Heart right ventricle (tissue), 16 donors: ENCODE data around the gene HADH. TPM values are rescaled to one million over a fixed set of nuclear protein-coding genes. Genes with fewer than 3 reads are reported as not detected.

Source experiments
- ATAC-seq, 8 donors: fragments of 200-7000 bp; cut with Tn5 transposase; one replicate each; pipeline ENCODE4 v1.9.1; 2020; ENCODE audit warnings: mild to moderate bottlenecking in 8 of 8, moderate library complexity in 8 of 8, moderate number of reproducible peaks in 1 of 8
- DNase-seq, 2 donors: peaks; one replicate each; pipeline ENCODE4 v3.0.0-alpha.2; 2020
- H3K27ac ChIP-seq, 10 donors: fragments of 200-600 bp; sonication (generic) in 2 of 10; one replicate each; pipeline versions ENCODE4 v1.5.0 to v1.8.0; 2020 to 2022; ENCODE audit warnings: mild to moderate bottlenecking in 3 of 10
- H3K27me3 ChIP-seq, 7 donors: fragments of 200-600 bp; one replicate each; pipeline ENCODE4 v1.8.0; 2021 to 2022; ENCODE audit warnings: mild to moderate bottlenecking in 2 of 7
- H3K36me3 ChIP-seq, 9 donors: fragments of 200-600 bp; sonication (generic) in 1 of 9; one replicate each; pipeline versions ENCODE4 v1.5.0 to v1.8.0; 2020 to 2022; ENCODE audit warnings: mild to moderate bottlenecking in 2 of 9
- H3K4me1 ChIP-seq, 9 donors: fragments of 200-600 bp; sonication (generic) in 1 of 9; one replicate each; pipeline versions ENCODE4 v1.5.0 to v1.8.0; 2020 to 2022; ENCODE audit warnings: mild to moderate bottlenecking in 4 of 9
- H3K4me3 ChIP-seq, 10 donors: fragments of 200-600 bp; sonication (generic) in 2 of 10; one replicate each; pipeline versions ENCODE4 v1.5.0 to v1.8.0; 2020 to 2022; ENCODE audit warnings: mild to moderate bottlenecking in 7 of 10, moderate library complexity in 2 of 10
- H3K9me3 ChIP-seq, 11 donors: fragments of 200-600 bp in 10 of 11; sonication (generic) in 2 of 11; one replicate each; pipeline versions ENCODE4 v1.5.0 to v1.8.0; 2013 to 2022; ENCODE audit warnings: mild to moderate bottlenecking in 2 of 11, control low read depth in 1 of 11, moderate library complexity in 1 of 11
- WGBS, 2 donors: extraction: QIAGEN DNeasy Blood & Tissue Kit; methylation state at CpG; one replicate each; pipeline ENCODE4 v1.1.7; 2013; ENCODE audit warnings: inconsistent platforms in 1 of 2; 5-methylcytosine and 5-hydroxymethylcytosine counted together
- intact Hi-C, 10 donors: fragments of 100-400 bp; cut with DNase I; formaldehyde crosslinking; loops; one replicate each; pipeline versions ENCODE4 v1.11.1 to v1.14.2; 2022
- polyA plus RNA-seq, 2 donors: library from polyadenylated mRNA; stranded (reverse); fragments of 200-250 nt; gene quantifications; one replicate each; pipeline ENCODE4 v1.2.3, GENCODE V29; 2013
- total RNA-seq, 10 donors: library from RNA; stranded (reverse); fragmentation: NEBNext Ultra II Directional in 3 of 10; extraction: Animal tissue kit (Norgen Biotek cat#: 25700) in 3 of 10; gene quantifications; one replicate each; pipeline versions ENCODE4 v1.2.1 to v1.2.4, GENCODE V29; 2021 to 2023
- TF ChIP-seq, protein P1 (sequence below), 9 donors: fragments of 200-600 bp; sonication (generic) in 2 of 9; IDR thresholded peaks; one replicate each; pipeline versions ENCODE4 v1.5.0 to v1.8.0; 2021 to 2022; ENCODE audit warnings: antibody characterized with exemption in 9 of 9, mild to moderate bottlenecking in 5 of 9, moderate library complexity in 1 of 9
- donor health status: Arrhythmogenic right ventricular cardiomyopathy.
- donor health status: ischemic (EF 13 %, LVEDD 7.1; RV severe dilation, severe dysfunction).
- donor health status: healthy with polysubstance abuse.
- donor health status: DM: no; HTN: yes; CAD: no.
- donor health status: DM: no; HTN: no; CAD: no.
- donor health status: ischemic (EF 25% LVEDD 6.9; RV normal size, moderate dysfunction).
- donor health status: ischemic (EF 25% LVEDD 5.7; RV mildly dilated, moderate dysfunction).
- donor health status: healthy.
- donor health status: DM: yes; HTN: yes; CAD: no.
- donor health status: Ischemic cardiomyopathy.
- donor health status: ischemic (EF 35%, LVEDD 5.7; RV mildly dilated, moderate dysfunction).
- donor health status: nonischemic (EF 11% LVEDD 7.7; RV severe dilation, severe dysfunction).
- donor health status: DM: yes; HTN: yes; CAD: no.
- donor health status: PGD.
- donor health status: ischemic (EF 29% LVEDD 5.4; RV normal size, mild dysfunction).
- donor health status: nonischemic (EF 23%, LVEDD 6.1; RV moderate dilation, normal function).

HADH gene
- total and polyA plus RNA-seq, 12 donors: 58.2 to 295 (median 235) TPM

GRCh38 chr4:108024878-108025165 is 35.1 kb downstream of the HADH start:
- H3K27ac ChIP-seq: no peak overlapping the region
- intact Hi-C loops: no loop called here
- no peaks in the 10 kb centered on the region for H3K27me3 ChIP-seq
- no peak overlapping the region for H3K4me3 ChIP-seq
- H3K9me3 ChIP-seq: no peaks in the 10 kb centered on the region
- no peak for ATAC-seq
- peaks cover 0 to 97% (median 36%) of the 10 kb centered on the region in 9 donors for H3K36me3 ChIP-seq
- TF ChIP-seq, protein P1, sequence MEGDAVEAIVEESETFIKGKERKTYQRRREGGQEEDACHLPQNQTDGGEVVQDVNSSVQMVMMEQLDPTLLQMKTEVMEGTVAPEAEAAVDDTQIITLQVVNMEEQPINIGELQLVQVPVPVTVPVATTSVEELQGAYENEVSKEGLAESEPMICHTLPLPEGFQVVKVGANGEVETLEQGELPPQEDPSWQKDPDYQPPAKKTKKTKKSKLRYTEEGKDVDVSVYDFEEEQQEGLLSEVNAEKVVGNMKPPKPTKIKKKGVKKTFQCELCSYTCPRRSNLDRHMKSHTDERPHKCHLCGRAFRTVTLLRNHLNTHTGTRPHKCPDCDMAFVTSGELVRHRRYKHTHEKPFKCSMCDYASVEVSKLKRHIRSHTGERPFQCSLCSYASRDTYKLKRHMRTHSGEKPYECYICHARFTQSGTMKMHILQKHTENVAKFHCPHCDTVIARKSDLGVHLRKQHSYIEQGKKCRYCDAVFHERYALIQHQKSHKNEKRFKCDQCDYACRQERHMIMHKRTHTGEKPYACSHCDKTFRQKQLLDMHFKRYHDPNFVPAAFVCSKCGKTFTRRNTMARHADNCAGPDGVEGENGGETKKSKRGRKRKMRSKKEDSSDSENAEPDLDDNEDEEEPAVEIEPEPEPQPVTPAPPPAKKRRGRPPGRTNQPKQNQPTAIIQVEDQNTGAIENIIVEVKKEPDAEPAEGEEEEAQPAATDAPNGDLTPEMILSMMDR (IDR thresholded peaks at IDR 0.05): no peak
- H3K4me1 ChIP-seq: no peaks in the 10 kb centered on the region
- DNase-seq: no peak

DNA sequence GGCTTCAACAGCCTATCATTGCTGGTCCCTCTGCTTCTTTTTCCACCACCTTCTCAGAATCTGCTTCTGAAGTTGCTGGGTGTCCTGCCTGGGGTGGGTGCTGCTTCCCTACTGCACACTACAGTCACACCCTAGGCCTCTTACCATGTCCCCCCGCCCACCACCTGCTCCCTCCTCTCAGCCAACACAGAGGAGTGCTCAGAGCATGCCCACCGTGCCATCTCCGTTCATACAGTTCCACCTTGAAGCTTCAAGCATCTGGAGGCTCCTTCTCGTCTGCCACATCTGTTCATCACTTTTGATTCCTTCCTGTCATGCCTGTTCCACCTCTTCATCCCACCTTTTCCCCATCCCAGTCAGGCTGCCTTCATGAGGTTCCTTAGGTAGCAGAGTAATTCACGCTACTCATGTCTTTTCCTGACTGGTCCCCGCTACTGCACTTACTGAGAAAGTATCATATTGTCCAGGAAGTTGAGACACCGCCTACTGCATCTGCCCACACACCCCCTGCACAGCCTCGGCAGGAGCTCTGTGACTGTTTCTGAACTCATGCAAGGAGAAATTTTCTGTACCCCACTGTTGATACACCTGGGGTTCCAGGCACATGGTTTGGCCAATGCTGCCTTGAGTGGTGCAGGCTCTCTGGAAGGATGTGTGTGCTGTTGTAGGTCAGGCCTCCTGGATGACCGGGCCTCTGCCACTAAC is 39.5 kb downstream of the HADH start:
- intact Hi-C loops: no loop called here
- Histone ChIP-seq H3K27me3 (no peaks in the 10 kb centered on the region), H3K4me1 (peaks cover 0 to 11% (median 0%) of the 10 kb centered on the region in 9 donors), H3K36me3 (peaks cover 0 to 96% (median 29%) of the 10 kb centered on the region in 9 donors), H3K27ac (no peak overlapping the region), H3K9me3 (no peaks in the 10 kb centered on the region), H3K4me3 (no peak overlapping the region)
- ATAC-seq (no peak), DNase-seq (no peak)
- 85 to 86% methylated on average over 9 of the region's 9 CpGs for WGBS, 2 donors
- TF ChIP-seq, protein P1 (IDR thresholded peaks at IDR 0.05): no peak

DNA sequence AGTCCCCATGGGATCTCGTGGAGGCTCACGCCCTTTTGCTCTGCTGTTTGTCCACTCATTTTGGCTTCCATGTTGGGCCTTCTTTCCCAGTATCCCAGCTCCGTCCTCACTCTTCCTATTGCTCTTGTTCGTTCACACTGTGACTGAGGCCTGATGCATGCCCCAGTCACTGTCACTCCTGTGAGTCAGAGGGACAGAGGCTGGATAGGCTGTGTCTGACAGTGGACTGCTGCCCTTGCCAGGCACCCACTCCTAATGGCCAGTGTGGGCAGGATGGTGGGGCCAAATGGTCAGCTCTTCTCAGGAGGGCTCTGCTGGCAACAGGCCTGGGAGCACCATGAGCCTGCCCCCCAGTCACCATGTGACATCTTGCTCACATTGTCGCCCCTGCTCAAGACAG is 40.0 kb downstream of the HADH start:
- no peaks in the 10 kb centered on the region for H3K27me3 ChIP-seq
- WGBS, 2 donors: 90 to 93% methylated on average over 5 of the region's 5 CpGs
- peaks cover 0 to 11% (median 0%) of the 10 kb centered on the region in 9 donors for H3K4me1 ChIP-seq
- peaks cover 0 to 96% (median 35%) of the 10 kb centered on the region in 9 donors for H3K36me3 ChIP-seq
- no peak overlapping the region for H3K4me3 ChIP-seq
- DNase-seq: no peak
- ATAC-seq: peak in 1 of 8 donors; percentile 23
- H3K9me3 ChIP-seq: no peaks in the 10 kb centered on the region
- TF ChIP-seq, protein P1 (IDR thresholded peaks at IDR 0.05): no peak
- H3K27ac ChIP-seq: no peak overlapping the region
- intact Hi-C loops: no loop called here

DNA sequence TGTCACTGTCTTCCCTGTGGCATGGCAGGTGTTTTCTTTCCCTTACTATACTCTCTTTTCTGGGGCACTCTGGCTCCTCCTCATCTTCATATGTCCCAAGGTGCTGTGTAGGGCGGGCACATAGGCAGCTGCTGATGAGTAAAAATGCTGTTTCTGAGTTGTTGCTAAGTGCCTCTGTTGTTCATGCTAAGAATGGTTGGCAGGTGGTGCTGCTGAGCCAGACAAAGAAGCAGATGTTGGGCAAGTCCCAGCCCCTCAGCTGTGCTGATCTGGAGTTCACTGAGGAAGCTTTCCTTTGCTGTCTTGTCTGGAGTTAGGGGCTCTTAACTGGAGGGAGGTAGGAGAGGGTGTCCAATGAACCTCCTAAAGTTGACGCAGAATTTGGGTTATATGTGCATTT is 40.6 kb downstream of the HADH start:
- TF ChIP-seq, protein P1 (IDR thresholded peaks at IDR 0.05): peak in 6 of 9 donors; percentile 19 to 55 (median 50)
- Histone ChIP-seq H3K27ac (no peak overlapping the region), H3K36me3 (peaks cover 0 to 96% (median 40%) of the 10 kb centered on the region in 9 donors), H3K9me3 (no peaks in the 10 kb centered on the region), H3K4me3 (no peak overlapping the region), H3K27me3 (no peaks in the 10 kb centered on the region), H3K4me1 (peaks cover 0 to 11% (median 0%) of the 10 kb centered on the region in 9 donors)
- WGBS, 2 donors: 85 to 89% methylated on average over 2 of the region's 2 CpGs
- peak; percentile 13 to 73 (median 56) for ATAC-seq
- intact Hi-C loops: no loop called here
- peak in 1 of 2 donors; percentile 25 for DNase-seq
